Prostate gland (tissue), 2 donors: ENCODE results near the gene HEATR5B. TPM values are rescaled to one million over a fixed set of nuclear protein-coding genes. Genes with fewer than 3 reads are reported as not detected.
A peak's percentile ranks its signal among the peaks of the same experiment; 100 is the strongest.

ENCODE experiments used
- DNase-seq: peaks from one replicate; pipeline ENCODE4 v3.0.0-alpha.2; 2019; ENCODE audit warnings: low spot score
- H3K27ac ChIP-seq, 2 donors: fragments of 200-600 bp; sonication (generic); 2 replicates each; pipeline ENCODE4 v1.5.1; 2017 to 2019
- H3K27me3 ChIP-seq: fragments of 200-600 bp; sonication (generic); replicated peaks from 2 replicates; pipeline ENCODE4 v1.5.1; 2019; ENCODE audit not compliant: insufficient read depth
- H3K36me3 ChIP-seq, 2 donors: fragments of 200-600 bp; sonication (generic); 1 replicate in 1 of 2; 2 replicates in 1 of 2; pipeline versions ENCODE4 v1.5.1 to v1.8.1; 2017 to 2019
- H3K4me1 ChIP-seq: fragments of 200-600 bp; sonication (generic); replicated peaks from 2 replicates; pipeline ENCODE4 v1.5.1; 2019
- H3K4me3 ChIP-seq, 2 donors: fragments of 200-600 bp; sonication (generic); 2 replicates each; pipeline ENCODE4 v1.5.1; 2017 to 2019
- H3K9me3 ChIP-seq: fragments of 200-600 bp; sonication (generic); 2 replicates; pipeline ENCODE4 v1.5.1; 2017
- POLR2A ChIP-seq: fragments of 450-650 bp; IDR thresholded peaks from one replicate; pipeline ENCODE4 v1.6.1; 2016; ENCODE audit warnings: antibody characterized with exemption, mild to moderate bottlenecking
- POLR2AphosphoS5 ChIP-seq: sonication (generic); formaldehyde crosslinking; IDR thresholded peaks from one replicate; pipeline ENCODE4 v1.6.1; 2017; ENCODE audit warnings: antibody characterized with exemption
- WGBS: methylation state at CpG from one replicate; pipeline ENCODE4 v1.1.5; 2018; 5-methylcytosine and 5-hydroxymethylcytosine counted together
- intact Hi-C: fragments of 100-400 bp; cut with DNase I; formaldehyde crosslinking; loops from one replicate; pipeline ENCODE4 v1.14.2; 2022
- total RNA-seq, 2 donors: library from RNA; depleted of rRNA; stranded (reverse); fragments of >200 nt; gene quantifications; one replicate each; pipeline ENCODE4 v1.1.0, GENCODE V29; 2016
- TF ChIP-seq, protein P1 (sequence below), 4 experiments: fragments of 200-600 bp in 2 of 4; fragments of 450-650 bp in 2 of 4; sonication (generic) in 2 of 4; IDR thresholded peaks; 1 replicate in 3 of 4; 2 replicates in 1 of 4; pipeline ENCODE4 v1.5.1; 2016 to 2019; ENCODE audit warnings: antibody characterized with exemption in 4 of 4, mild to moderate bottlenecking in 2 of 4, moderate library complexity in 2 of 4

The HEATR5B gene
- total RNA-seq, 2 donors from 2014 or later, result 31.1 to 37.4 TPM

DNA sequence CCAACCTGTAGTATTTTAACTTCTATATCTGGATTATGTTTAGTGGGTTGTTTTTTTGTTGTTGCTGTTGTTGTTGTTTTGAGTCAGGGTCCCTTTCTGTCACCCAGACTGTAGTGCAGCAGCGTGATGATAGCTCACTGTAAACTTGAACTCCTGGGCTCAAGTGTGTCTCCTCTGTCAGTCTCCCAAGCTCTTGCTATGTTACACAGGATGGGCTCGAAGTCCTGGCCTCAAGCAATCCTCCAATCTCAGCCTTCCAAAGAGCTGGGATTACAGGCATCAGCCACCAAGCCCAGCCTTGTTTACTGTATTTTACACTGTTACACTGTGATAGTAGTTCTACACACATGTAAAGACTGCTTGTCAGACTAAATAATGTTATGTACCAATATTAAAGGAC lies 108.1 kb downstream of the HEATR5B start:
- intact Hi-C loops, result no loop called here
- DNase-seq, result no peak
- Histone ChIP-seq H3K9me3 (no peaks in the 10 kb centered on the region), H3K27me3 (no peaks in the 10 kb centered on the region), H3K4me3 (no peak overlapping the region), H3K4me1 (no peaks in the 10 kb centered on the region), H3K27ac (no peak overlapping the region), H3K36me3 (no peaks in the 10 kb centered on the region)
- TF ChIP-seq POLR2A, result no peak
- TF ChIP-seq POLR2AphosphoS5, result no peak
- TF ChIP-seq, protein P1, sequence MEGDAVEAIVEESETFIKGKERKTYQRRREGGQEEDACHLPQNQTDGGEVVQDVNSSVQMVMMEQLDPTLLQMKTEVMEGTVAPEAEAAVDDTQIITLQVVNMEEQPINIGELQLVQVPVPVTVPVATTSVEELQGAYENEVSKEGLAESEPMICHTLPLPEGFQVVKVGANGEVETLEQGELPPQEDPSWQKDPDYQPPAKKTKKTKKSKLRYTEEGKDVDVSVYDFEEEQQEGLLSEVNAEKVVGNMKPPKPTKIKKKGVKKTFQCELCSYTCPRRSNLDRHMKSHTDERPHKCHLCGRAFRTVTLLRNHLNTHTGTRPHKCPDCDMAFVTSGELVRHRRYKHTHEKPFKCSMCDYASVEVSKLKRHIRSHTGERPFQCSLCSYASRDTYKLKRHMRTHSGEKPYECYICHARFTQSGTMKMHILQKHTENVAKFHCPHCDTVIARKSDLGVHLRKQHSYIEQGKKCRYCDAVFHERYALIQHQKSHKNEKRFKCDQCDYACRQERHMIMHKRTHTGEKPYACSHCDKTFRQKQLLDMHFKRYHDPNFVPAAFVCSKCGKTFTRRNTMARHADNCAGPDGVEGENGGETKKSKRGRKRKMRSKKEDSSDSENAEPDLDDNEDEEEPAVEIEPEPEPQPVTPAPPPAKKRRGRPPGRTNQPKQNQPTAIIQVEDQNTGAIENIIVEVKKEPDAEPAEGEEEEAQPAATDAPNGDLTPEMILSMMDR (IDR thresholded peaks at IDR 0.05), result no peak
- WGBS, result 87% methylated on average over 2 of the region's 2 CpGs

DNA sequence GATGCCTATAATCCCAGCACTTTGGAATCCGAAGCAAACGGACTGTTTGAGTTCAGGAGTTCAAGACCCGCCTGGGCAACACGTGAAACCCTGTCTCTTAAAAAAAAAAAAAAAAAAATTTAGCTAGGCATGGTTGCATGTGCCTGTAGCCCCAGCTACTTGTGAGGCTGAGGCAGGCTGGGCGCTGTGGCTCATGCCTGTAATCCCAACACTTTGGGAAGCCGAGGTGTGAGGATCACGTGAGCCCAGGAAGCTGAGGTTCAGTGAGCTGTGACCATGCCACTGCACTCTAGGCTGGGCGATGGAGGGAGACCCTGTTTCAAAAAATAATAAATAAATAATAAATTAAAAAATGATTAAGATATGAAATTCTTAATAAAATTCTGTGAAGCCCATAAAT lies 108.9 kb downstream of the HEATR5B start:
- Histone ChIP-seq H3K27me3 (no peaks in the 10 kb centered on the region), H3K36me3 (no peaks in the 10 kb centered on the region), H3K4me3 (no peak overlapping the region), H3K27ac (no peak overlapping the region), H3K4me1 (no peaks in the 10 kb centered on the region), H3K9me3 (no peaks in the 10 kb centered on the region)
- 94% methylated on average over 8 of the region's 8 CpGs for WGBS
- DNase-seq, result no peak
- TF ChIP-seq POLR2A (no peak), POLR2AphosphoS5 (no peak)
- TF ChIP-seq, protein P1 (IDR thresholded peaks at IDR 0.05), result no peak
- intact Hi-C loops, result no loop called here

DNA sequence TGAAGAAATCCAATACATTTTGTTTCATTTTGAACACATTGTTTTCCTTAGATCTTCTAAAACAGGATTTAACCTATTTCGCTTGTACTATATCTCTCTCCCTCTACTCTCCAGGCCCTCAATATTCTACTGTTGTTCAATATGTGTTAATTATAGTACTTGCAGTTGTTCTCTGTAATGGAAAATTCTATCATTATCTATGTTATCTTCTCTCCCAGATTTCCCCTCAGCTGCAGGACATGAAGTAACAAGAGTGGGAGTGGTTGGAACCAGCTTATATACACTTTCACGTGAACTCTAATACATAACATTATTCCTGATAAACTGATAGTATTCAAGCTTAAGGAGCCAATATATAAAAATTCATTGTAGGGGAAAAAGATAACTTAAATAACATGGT lies 110.9 kb downstream of the HEATR5B start:
- Histone ChIP-seq H3K27me3 (no peaks in the 10 kb centered on the region), H3K27ac (no peak overlapping the region), H3K36me3 (no peaks in the 10 kb centered on the region), H3K4me1 (no peaks in the 10 kb centered on the region), H3K9me3 (no peaks in the 10 kb centered on the region), H3K4me3 (no peak overlapping the region)
- 76% methylated on average over 2 of the region's 2 CpGs for WGBS
- DNase-seq, result no peak
- intact Hi-C loops, result no loop called here
- no peak for TF ChIP-seq POLR2AphosphoS5
- TF ChIP-seq, protein P1 (IDR thresholded peaks at IDR 0.05), result no peak
- no peak for TF ChIP-seq POLR2A

DNA sequence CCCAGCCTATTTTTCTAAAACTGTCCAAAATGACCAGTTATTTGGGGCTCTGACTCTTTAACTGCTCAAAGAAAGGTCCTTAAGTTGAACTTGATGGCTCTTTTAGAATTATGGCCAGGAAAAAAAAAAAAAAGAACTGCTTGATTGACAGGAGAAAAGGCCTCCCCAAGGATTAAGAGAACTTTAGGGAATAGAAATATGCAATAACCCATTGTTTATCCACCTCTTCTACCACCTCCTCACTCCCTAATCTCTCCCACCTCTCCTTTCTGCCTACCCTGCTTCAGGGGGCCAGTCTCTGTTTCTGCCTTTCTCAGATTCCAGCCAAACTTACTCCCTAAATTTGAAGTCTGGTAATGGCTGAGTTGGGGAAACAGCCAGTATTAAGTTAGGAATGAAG lies 112.2 kb downstream of the HEATR5B start:
- no peak overlapping the region for H3K4me3 ChIP-seq
- intact Hi-C loops, result no loop called here
- H3K27ac ChIP-seq, result no peak overlapping the region
- H3K27me3 ChIP-seq, result no peaks in the 10 kb centered on the region
- no peaks in the 10 kb centered on the region for H3K9me3 ChIP-seq
- TF ChIP-seq POLR2AphosphoS5 (no peak), POLR2A (no peak)
- TF ChIP-seq, protein P1 (IDR thresholded peaks at IDR 0.05), result no peak
- no peaks in the 10 kb centered on the region for H3K4me1 ChIP-seq
- no peaks in the 10 kb centered on the region for H3K36me3 ChIP-seq
- no peak for DNase-seq

DNA sequence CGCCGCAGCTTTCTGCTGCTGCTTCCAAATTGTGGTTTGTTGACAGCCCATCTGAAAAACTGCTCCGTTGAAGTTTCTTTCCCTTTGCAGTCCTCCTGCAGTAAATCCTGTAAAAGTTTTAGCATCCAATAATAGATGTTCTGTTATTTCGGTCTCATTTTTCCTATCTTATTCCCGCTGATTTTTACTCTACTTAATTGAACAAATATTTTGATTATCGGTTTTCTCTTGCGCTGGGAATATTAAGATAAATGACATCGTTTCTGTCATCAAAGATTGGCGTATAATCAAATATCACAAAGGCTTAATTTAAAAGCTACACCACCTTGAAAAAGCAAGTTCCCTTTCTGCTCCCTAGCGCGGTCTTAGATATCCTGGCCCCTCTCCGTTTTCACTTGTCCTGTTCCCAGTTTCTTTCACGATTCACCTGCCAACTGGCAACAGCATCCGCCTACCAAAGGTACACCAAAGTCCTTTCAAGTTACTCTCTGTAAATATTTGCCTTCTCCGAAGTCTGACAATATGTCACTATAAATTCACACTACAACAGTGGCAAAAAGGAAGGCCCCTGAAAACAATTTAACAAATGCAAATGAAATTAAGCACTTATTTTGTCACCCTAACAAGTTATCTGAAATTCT lies 116.8 kb downstream of the HEATR5B start:
- Histone ChIP-seq H3K27me3 (no peaks in the 10 kb centered on the region), H3K27ac (peak overlapping the region; percentile 90 to 92), H3K36me3 (no peaks in the 10 kb centered on the region), H3K9me3 (no peaks in the 10 kb centered on the region), H3K4me3 (peak overlapping the region; percentile 68 to 98), H3K4me1 (no peaks in the 10 kb centered on the region)
- intact Hi-C loops, result no loop called here
- DNase-seq, result peak; percentile 89
- WGBS, result 10% methylated on average over 15 of the region's 15 CpGs
- TF ChIP-seq POLR2AphosphoS5, result peak; percentile 73
- TF ChIP-seq, protein P1 (IDR thresholded peaks at IDR 0.05), result no peak
